GM06990 (cell line): Measurements from ENCODE around the gene NPAS2.

ENCODE experiments used
- DNase-seq: peaks from one replicate; pipeline ENCODE4 v3.0.0-alpha.2; 2011; ENCODE audit not compliant: insufficient read length; ENCODE audit errors: extremely low read depth
- H3K27me3 ChIP-seq: replicated peaks from 2 replicates; pipeline ENCODE4 v1.6.0; 2011; ENCODE audit warnings: low read length; ENCODE audit not compliant: control insufficient read depth, insufficient read depth
- H3K36me3 ChIP-seq: 2 replicates; pipeline ENCODE4 v1.5.1; 2011; ENCODE audit warnings: low read length; ENCODE audit not compliant: control insufficient read depth, insufficient read depth
- H3K4me3 ChIP-seq: replicated peaks from 2 replicates; pipeline ENCODE4 v1.5.1; 2011; ENCODE audit warnings: low read depth, mild to moderate bottlenecking, control low read depth, low read length
- TF ChIP-seq, protein P1 (sequence below): IDR thresholded peaks from 2 replicates; pipeline ENCODE4 v1.5.1; 2011; ENCODE audit warnings: low read length, control low read depth, mild to moderate bottlenecking, inconsistent platforms; ENCODE audit not compliant: insufficient read depth, poor library complexity, severe bottlenecking

Gene NPAS2

DNA sequence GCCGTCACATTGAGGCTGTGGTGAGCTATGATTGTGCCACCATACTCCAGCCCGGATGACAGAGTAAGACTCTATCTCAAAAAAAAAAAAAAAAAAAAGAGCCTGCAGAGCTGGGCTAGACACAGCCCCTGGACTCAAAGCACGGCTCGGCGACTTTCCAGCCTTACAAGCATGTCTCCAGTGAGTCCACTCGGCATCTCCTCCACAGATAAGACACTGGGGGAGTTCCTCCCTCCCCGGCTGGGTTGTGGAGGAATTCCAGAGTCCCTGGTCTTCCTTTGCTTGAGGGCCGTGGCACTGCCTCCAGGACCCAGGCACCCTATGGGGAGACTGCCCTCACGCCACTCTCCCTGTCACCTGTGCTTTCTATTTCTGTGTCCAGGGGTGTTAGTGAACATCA is 151.3 kb downstream of the NPAS2 start:
- H3K36me3 ChIP-seq = no peaks in the 10 kb centered on the region
- TF ChIP-seq, protein P1, sequence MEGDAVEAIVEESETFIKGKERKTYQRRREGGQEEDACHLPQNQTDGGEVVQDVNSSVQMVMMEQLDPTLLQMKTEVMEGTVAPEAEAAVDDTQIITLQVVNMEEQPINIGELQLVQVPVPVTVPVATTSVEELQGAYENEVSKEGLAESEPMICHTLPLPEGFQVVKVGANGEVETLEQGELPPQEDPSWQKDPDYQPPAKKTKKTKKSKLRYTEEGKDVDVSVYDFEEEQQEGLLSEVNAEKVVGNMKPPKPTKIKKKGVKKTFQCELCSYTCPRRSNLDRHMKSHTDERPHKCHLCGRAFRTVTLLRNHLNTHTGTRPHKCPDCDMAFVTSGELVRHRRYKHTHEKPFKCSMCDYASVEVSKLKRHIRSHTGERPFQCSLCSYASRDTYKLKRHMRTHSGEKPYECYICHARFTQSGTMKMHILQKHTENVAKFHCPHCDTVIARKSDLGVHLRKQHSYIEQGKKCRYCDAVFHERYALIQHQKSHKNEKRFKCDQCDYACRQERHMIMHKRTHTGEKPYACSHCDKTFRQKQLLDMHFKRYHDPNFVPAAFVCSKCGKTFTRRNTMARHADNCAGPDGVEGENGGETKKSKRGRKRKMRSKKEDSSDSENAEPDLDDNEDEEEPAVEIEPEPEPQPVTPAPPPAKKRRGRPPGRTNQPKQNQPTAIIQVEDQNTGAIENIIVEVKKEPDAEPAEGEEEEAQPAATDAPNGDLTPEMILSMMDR = no peak
- no peak for DNase-seq
- H3K4me3 ChIP-seq = no peak overlapping the region
- peaks cover 2% of the 10 kb centered on the region; the same call in 1 of the 2 replicates for H3K27me3 ChIP-seq

DNA sequence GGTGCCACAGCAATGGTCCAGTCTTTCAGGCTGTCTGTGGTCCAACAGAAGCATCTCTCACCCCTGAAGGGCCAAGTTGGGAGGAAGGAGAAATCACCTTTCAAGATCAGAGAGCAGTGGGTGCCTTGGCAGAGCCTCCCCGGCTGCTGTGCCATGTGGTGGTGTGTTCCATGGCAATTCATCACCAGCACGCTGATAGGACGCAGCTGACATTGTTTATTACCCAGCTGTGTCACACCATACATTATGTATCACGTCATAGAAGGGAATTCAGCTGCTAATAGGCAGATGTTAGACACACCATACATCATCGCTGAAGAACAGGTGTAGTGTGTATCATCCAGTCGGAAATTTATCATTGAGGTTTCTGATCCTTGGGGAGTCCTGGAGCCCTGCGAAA is 152.5 kb downstream of the NPAS2 start:
- DNase-seq = no peak
- TF ChIP-seq, protein P1 = no peak
- Histone ChIP-seq H3K4me3 (no peak overlapping the region), H3K27me3 (peaks cover 2% of the 10 kb centered on the region; the same call in 1 of the 2 replicates), H3K36me3 (no peaks in the 10 kb centered on the region)

DNA sequence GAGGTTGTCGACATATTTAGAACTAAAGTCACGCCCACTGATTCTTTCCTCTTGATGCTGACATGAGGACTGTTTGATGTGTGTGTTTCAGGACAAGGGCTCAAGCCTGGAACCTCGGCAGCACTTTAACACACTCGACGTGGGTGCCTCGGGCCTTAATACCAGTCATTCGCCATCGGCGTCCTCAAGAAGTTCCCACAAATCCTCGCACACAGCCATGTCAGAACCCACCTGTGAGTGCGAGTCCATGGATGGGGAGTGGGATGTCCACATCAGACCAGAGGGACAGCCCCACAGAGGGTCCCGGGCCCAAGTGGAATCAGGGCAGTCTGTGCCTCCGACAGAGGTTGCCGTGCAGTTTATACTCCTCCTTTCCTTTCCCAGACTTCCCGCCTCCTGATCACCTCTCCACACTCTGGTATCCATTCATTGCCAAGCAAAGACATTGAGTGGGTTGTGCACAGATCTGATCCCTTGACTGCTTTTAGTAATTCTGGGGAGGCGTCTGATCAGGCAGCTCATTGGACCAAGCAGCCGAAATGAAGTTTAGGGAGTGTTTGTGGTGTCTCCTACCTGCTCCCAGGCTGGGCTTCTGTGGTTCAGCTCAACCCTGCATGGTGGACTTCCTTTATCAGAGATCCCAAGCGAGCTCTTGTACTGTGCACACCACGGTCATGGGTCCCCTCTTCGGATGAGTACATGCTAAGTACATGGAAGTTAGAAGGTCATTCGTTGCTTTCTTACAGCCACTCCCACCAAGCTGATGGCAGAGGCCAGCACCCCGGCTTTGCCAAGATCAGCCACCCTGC is 155.0 kb downstream of the NPAS2 start:
- Histone ChIP-seq H3K27me3 (peaks cover 2% of the 10 kb centered on the region; the same call in 1 of the 2 replicates), H3K4me3 (no peak overlapping the region), H3K36me3 (no peaks in the 10 kb centered on the region)
- TF ChIP-seq, protein P1 = no peak
- DNase-seq = no peak

DNA sequence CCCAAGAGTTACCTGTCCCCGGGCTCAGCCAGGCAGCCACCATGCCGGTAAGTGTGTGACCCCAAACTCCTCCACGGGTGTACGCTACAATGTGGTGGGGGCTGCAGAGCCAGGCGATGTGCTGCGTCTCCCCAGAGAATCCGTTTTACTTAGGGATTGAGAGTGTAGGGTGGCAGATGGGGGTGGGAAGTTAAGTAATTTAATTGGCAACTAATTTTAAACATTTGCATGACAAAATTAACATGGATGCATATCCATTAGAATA is 155.5 kb downstream of the NPAS2 start:
- no peak overlapping the region for H3K4me3 ChIP-seq
- no peak for DNase-seq
- H3K36me3 ChIP-seq = no peaks in the 10 kb centered on the region
- TF ChIP-seq, protein P1 = no peak
- peaks cover 2% of the 10 kb centered on the region; the same call in 1 of the 2 replicates for H3K27me3 ChIP-seq

DNA sequence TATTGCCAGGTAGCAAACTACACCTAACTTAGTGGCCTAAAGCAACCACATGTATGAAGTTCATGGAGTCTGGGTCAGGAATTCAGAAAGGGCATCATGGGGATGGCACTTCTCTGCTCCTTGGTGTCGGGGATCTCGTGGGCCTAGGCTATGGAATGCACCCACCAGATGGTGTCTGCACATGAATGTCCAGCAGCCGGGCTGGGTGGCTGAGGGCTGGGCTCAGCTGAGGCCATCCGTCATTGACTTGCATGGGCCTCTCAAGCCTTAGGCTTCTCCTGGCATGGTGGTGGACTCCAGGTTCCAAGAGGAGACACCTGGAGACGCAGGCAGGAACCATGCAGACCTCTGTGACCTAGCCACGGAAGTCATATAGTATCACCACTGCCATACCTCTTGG is 156.1 kb downstream of the NPAS2 start:
- TF ChIP-seq, protein P1 = no peak
- DNase-seq = no peak
- H3K36me3 ChIP-seq = no peaks in the 10 kb centered on the region
- H3K4me3 ChIP-seq = no peak overlapping the region
- peaks cover 2% of the 10 kb centered on the region; the same call in 1 of the 2 replicates for H3K27me3 ChIP-seq
